HG03342 (cell line): Measurements from ENCODE around the gene C2CD3.

Experiments used
- ATAC-seq: cut with Tn5 transposase; IDR thresholded peaks from one replicate; pipeline ENCODE4 v1.9.1; 2021; ENCODE audit warnings: mild to moderate bottlenecking, moderate library complexity; ENCODE audit not compliant: unreplicated experiment

Gene C2CD3

DNA sequence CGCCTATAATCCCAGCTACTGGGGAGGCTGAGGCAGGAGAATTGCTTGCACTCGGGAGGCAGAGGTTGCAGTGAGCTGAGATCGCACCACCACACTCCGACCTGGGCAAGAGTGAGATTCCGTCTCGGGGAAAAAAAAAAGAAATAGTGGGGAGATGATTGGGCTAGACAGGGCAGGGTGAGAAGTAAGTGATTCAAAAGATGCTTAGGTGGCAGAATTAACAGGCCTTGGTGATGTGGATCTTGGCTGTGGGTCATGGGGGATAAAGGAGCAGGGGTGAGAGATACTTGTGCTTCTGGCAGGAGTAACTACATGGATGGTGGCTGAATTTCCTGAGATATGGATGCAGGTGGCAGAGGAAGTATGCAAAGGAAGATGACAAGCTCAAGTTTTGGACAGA lies 148.8 kb downstream of the C2CD3 start:
- no peak for ATAC-seq

- ATAC-seq, result peak; percentile 74
Observed at GRCh38 chr11:74020539-74020938, 150.3 kb downstream of the C2CD3 start.

DNA sequence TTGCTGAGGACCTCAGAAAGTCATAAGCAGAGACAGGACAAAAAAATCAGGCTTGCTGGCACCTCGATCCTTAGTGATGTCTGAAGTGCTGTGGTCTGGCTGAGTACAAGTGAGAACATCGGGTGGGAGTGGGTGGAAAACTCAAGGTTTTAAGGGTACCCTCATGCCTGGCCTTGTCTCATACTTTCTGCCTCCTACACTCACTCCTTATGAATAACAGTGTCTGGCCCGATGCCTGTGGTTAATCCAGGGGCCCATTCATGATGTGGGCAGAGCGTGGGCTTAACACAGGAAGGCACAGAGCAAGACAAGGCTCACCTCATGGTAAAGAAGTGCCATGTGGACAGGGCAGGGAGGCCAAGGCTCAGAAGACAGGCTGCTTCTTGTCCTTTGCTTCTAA lies 150.9 kb downstream of the C2CD3 start:
- no peak for ATAC-seq

- no peak for ATAC-seq
Observed at GRCh38 chr11:74019104-74019738, 151.6 kb downstream of the C2CD3 start.

- no peak for ATAC-seq
Observed at GRCh38 chr11:74018331-74019005, 152.3 kb downstream of the C2CD3 start.

GRCh38 chr11:74017631-74018030 lies 153.2 kb downstream of the C2CD3 start:
- ATAC-seq, result no peak

DNA sequence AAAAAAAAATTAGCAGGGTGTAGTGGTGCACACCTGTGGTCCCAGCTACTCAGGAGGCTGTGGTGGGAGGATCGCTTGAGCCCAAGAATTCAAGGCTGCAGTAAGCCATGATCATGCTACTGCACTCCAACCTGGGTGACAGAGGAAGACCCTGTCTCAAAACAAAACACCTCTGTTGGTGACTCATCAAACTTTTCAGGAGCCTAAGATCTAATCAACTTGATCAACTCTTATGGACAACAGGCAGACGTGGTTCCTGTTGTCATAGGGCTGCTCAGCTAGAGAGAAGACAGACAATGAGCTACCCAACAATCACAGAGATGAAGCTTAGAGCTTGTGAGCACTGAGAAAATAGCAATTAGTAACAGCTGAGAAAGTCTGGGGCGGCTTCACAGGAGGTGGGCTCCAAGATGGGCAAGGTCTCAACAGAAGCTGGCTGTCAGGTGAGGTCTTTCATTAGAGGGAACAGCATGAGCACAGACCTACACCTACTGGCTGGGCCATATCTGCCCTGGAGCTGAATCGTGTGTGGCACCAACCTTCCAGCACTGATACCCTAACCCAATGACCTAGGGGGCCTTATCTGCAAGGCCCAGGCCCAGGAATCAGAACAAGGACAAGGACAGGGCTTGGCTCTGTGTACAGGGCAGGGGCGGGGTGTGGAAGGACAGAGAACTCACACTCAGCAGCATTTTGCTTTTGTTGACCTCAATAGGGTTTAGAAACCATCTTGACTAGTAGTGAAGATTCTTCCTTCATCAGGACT lies 154.7 kb downstream of the C2CD3 start:
- ATAC-seq, result no peak

DNA sequence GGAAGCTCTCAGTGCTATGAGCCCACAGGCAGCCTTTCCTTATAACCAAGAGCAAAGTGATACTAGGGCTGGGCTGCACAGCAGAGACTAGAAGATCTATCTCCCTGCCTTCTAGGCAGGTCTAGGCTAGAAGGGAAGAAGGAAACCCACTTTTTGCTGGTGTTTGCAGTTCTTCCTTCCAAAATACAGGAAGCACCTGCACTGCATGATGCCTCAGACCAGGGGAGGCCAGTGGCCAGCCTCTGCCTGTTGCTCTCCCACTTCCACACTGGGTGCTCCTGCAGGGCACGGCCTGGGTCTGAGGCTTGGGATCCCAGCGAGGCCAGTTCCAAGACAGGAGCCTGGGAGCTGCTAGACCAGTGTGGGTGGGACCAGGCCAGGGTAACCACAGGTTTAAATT lies 155.9 kb downstream of the C2CD3 start:
- no peak for ATAC-seq

- no peak for ATAC-seq
Observed at GRCh38 chr11:74013141-74013540, 157.7 kb downstream of the C2CD3 start.

GRCh38 chr11:74012074-74012809 lies 158.6 kb downstream of the C2CD3 start:
- ATAC-seq, result no peak

GRCh38 chr11:74011360-74012073 lies 159.3 kb downstream of the C2CD3 start:
- ATAC-seq, result peak; percentile 78

- ATAC-seq, result no peak
Observed at GRCh38 chr11:74010306-74011300, 160.2 kb downstream of the C2CD3 start.

DNA sequence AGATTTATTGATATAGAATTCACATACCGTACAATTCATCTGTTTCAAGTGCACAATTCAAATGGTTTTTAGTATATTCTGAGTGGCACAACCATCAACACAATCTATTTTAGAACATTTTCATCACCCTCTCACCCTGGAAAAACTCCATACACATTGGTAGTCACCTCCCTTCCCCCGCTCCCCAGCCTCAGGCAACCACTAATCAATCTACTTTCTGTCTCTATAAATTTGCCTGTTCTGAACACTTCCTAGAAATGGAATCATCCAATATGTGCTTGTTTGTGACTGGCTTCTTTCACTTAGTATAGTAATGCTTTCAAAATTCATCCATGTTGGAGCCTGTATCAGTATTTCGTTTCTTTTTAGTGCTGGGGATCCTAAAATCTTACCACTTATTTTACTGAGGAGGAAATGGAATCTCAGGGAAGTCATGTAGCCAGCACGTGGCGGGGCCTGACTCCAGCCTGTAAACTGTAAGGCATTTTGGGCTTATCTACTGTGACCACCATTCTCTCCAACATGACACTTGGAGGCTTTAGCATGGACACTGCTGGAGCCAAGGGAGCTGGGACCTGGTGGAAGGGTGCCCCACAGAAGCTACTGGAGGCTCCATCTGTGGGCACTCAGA lies 161.0 kb downstream of the C2CD3 start:
- ATAC-seq, result no peak

DNA sequence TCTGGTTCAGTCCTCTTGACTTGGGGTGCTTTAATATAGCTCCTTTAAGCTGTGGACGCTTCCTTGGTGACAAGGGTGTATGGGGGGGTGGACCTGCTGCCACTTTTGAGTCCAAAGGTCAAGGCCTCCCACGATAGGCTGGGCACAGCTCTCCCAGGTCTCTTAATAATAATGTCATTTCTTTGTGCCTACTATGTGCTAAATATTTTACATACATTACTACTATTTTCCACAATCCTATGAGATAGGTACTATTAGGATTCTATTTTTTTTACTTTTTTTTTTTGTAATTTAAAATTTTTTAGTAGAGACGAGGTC lies 161.6 kb downstream of the C2CD3 start:
- no peak for ATAC-seq

DNA sequence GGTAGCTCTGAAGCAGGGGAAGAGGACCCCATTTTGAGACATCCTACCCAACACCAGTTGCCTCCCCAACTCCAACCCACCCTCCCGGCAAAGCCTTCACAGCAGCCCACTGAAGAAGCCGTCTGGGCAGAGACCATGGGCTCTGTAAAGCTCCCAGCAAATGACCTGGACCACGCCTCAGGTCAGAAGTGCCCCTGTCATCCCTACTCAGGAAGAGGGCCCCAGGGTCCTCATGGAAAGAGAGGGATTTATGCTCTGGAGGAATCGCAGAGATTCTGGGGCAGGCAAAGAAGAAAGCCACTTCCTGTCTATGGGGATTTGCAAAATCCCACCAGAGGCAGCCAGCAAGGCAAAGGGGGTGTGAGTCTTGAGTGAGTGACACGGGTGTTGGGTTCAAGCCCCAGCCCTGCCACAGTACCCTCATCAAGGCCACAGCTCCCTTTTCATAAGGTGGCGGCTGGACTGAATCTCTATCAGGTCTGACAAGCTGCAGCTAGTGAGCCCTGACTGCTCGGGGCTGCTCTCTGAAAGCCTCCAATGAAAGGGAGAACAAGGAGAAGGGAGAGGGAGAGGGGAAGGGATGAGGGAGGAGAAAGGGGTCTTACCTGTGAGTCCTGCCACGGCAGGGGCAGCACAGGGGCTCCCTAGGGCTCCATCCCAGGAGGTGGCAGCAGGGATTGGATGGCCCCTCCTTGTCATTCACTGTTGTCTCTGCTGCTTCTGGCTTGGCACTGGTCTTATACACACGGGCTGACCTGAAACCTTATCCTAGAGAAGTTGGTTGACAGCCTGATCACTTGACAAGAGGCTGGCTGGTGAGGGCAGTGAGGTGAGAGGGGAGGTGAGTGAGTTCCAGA lies 162.2 kb downstream of the C2CD3 start, which contains the start of gene UCP3:
Gene UCP3 (minus strand): TSS at position 713 of the 857 bp plus-strand sequence. CDS start 2,043 bp downstream, outside the sequence.
- ATAC-seq, result no peak

- no peak for ATAC-seq
Observed at GRCh38 chr11:74007691-74008372, 163.0 kb downstream of the C2CD3 start.

DNA sequence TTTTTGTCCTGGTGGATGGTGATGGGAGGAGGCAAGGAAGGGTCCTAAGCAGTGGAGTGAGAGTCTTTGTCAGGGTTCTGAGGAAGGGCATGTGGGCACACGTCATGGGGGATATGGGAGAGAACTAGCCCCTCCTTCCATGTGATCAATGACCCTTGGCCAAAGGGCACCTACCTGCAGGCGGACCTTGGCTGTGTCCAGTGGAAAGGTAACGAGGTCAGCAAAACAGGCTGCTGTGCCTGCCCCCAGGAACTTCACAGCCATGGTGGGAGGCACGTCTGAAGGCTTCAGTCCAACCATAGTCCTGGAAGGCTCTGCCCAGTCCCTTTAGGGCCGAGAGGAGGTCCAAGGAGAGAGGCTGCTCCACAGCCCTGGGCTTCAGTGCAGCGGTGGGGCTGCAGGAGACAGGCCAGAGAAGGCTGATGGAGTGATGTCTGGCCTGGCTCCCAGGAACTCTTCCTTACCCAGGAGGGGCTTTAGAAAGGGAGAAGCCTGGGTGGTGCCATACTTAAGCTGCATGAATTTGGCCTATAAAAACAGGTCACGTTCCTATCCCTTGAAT lies 164.0 kb downstream of the C2CD3 start:
- ATAC-seq, result no peak
